ENCODE results near the gene OLFM1. TPM values are rescaled to one million over a fixed set of nuclear protein-coding genes. Genes with fewer than 3 reads are reported as not detected.

OLFM1 gene
- total RNA-seq, 1 experiment from 2014 or later = not detected

DNA sequence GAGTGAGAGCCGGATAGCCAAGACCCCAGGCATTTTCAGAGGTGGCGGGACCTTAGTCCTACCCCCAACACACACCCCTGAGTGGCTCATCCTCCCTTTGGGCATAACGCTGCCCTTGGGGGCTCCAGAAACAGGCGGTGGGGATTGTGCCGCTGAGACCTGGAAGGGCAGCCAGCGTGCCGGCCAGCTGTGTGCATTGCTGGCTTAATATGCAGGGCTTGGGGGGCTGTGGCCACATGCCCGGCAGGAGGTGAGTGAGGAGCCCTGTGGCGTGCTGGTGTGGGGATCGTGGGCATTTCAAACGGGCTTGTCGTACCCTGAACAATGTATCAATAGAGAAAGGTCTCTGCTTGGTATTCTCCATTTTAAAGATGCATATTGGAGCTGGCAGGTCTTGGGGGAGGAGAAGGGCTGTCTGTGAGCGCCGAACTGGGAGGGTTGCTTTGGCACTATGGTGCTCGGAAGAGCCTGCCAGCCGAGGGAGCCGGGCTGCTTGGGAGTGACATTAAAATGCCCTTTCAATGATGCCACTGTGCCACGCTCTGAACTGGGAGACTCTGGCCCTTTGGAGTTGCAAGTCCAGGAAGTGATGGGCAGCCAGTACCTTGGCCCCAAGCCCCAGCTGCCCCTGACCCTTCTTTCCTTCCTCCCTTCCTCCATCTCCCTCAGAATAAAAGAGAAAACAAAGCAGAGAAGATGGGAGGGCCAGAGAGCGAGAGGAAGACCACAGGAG lies 11.2 kb upstream of the OLFM1 start:
- Histone ChIP-seq H3K27me3 (ENCODE audit: insufficient read depth, low read depth) (peaks cover 76% of the 10 kb centered on the region), H3F3A (ENCODE audit: insufficient read depth, low read depth) (no peaks in the 10 kb centered on the region), H3K79me2 (ENCODE audit: low read depth) (no peaks in the 10 kb centered on the region), H3K4me2 (no peak overlapping the region), H4K20me1 (ENCODE audit: insufficient read depth) (no peaks in the 10 kb centered on the region), H3K9me3 (ENCODE audit: insufficient read depth, low read depth) (no peaks in the 10 kb centered on the region), H3K9me2 (ENCODE audit: insufficient read depth) (no peaks in the 10 kb centered on the region), H3K36me3 (ENCODE audit: low read depth) (no peaks in the 10 kb centered on the region), H3K4me1 (replicated peaks; ENCODE audit: insufficient read depth) (no peaks in the 10 kb centered on the region), H3K4me3 (no peak overlapping the region), H2AFZ (no peak overlapping the region), H3K27ac (no peak overlapping the region)
- ChIA-PET CTCF (no interaction called here), POLR2A (ENCODE audit: unreplicated experiment) (no interaction called here)
- DNase-seq = no peak
- no peak for TF ChIP-seq EZH2 (IDR thresholded peaks at IDR 0.05; ENCODE audit: low read depth)
- TF ChIP-seq, protein P1, sequence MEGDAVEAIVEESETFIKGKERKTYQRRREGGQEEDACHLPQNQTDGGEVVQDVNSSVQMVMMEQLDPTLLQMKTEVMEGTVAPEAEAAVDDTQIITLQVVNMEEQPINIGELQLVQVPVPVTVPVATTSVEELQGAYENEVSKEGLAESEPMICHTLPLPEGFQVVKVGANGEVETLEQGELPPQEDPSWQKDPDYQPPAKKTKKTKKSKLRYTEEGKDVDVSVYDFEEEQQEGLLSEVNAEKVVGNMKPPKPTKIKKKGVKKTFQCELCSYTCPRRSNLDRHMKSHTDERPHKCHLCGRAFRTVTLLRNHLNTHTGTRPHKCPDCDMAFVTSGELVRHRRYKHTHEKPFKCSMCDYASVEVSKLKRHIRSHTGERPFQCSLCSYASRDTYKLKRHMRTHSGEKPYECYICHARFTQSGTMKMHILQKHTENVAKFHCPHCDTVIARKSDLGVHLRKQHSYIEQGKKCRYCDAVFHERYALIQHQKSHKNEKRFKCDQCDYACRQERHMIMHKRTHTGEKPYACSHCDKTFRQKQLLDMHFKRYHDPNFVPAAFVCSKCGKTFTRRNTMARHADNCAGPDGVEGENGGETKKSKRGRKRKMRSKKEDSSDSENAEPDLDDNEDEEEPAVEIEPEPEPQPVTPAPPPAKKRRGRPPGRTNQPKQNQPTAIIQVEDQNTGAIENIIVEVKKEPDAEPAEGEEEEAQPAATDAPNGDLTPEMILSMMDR (conservative IDR thresholded peaks at IDR 0.05) = no peak
- intact Hi-C loops (cut with micrococcal nuclease; ENCODE audit: unreplicated experiment) = no loop called here
- no TSS peak for BruUV-seq (replicated peaks)

DNA sequence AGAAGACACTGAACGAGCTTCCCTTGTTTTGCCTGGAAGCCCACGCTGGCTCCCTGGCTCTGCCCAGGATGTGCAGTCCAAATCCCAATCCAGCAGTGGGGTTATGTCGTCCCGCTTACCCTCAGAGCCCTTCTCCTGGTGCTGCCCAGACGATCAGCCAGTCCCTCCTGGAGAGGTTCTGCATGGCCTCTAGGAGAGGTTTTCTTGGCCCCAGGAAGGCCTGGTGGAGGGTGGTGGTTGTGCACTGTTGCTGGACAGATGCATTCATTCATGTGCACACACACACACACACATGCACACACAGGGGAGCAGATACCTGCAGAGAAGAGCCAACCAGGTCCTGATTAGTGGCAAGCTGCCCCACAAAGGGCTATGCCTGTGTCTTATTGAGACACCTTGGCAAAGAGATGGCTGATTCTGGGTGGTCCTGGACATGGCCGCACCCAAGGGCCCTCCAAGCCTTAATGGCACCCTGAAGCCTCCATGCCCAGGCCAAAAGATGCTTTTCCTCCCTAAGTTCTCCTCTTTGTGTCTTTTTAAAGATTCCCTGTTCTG lies 10.5 kb upstream of the OLFM1 start:
- POLR2A ChIA-PET (ENCODE audit: unreplicated experiment) = no interaction called here
- CTCF ChIA-PET = no interaction called here

GRCh38 chr9:135077497-135078200 lies 9.8 kb upstream of the OLFM1 start:
- Histone ChIP-seq H3K4me3 (no peak overlapping the region), H3K4me1 (replicated peaks; ENCODE audit: insufficient read depth) (no peaks in the 10 kb centered on the region), H3F3A (ENCODE audit: insufficient read depth, low read depth) (no peaks in the 10 kb centered on the region), H3K9me2 (ENCODE audit: insufficient read depth) (no peaks in the 10 kb centered on the region), H3K27me3 (ENCODE audit: insufficient read depth, low read depth) (peaks cover 82% of the 10 kb centered on the region), H3K9me3 (ENCODE audit: insufficient read depth, low read depth) (no peaks in the 10 kb centered on the region), H3K4me2 (no peak overlapping the region), H4K20me1 (ENCODE audit: insufficient read depth) (no peaks in the 10 kb centered on the region), H2AFZ (no peak overlapping the region), H3K79me2 (ENCODE audit: low read depth) (no peaks in the 10 kb centered on the region), H3K36me3 (ENCODE audit: low read depth) (no peaks in the 10 kb centered on the region), H3K27ac (no peak overlapping the region)
- DNase-seq = peak in 1 of 2 experiments; percentile 12
- no TSS peak for BruUV-seq (replicated peaks)
- intact Hi-C loops (cut with micrococcal nuclease; ENCODE audit: unreplicated experiment) = no loop called here
- ChIA-PET CTCF (no interaction called here), POLR2A (ENCODE audit: unreplicated experiment) (no interaction called here)
- TF ChIP-seq EZH2 (IDR thresholded peaks at IDR 0.05; ENCODE audit: low read depth) = no peak
- TF ChIP-seq, protein P1 (conservative IDR thresholded peaks at IDR 0.05) = no peak

More for the DNA sequence above, 10.5 kb upstream of the OLFM1 start:
- no peaks in the 10 kb centered on the region for H3K9me3 ChIP-seq (ENCODE audit: insufficient read depth, low read depth)
- TF ChIP-seq, protein P1 (conservative IDR thresholded peaks at IDR 0.05) = no peak
- TF ChIP-seq EZH2 (IDR thresholded peaks at IDR 0.05; ENCODE audit: low read depth) = no peak
- H3F3A ChIP-seq (ENCODE audit: insufficient read depth, low read depth) = no peaks in the 10 kb centered on the region
- DNase-seq = no peak
- H2AFZ ChIP-seq = no peak overlapping the region
- intact Hi-C loops (cut with micrococcal nuclease; ENCODE audit: unreplicated experiment) = no loop called here
- BruUV-seq (replicated peaks) = no TSS peak
- no peak overlapping the region for H3K4me2 ChIP-seq
- H3K27me3 ChIP-seq (ENCODE audit: insufficient read depth, low read depth) = peaks cover 80% of the 10 kb centered on the region
- H3K4me3 ChIP-seq = no peak overlapping the region
- H3K4me1 ChIP-seq (replicated peaks; ENCODE audit: insufficient read depth) = no peaks in the 10 kb centered on the region
- H3K9me2 ChIP-seq (ENCODE audit: insufficient read depth) = no peaks in the 10 kb centered on the region
- no peak overlapping the region for H3K27ac ChIP-seq
- H3K79me2 ChIP-seq (ENCODE audit: low read depth) = no peaks in the 10 kb centered on the region
- H4K20me1 ChIP-seq (ENCODE audit: insufficient read depth) = no peaks in the 10 kb centered on the region
- H3K36me3 ChIP-seq (ENCODE audit: low read depth) = no peaks in the 10 kb centered on the region

All from PC-9 (cell line).